GM19452 (cell line): ENCODE measurements around the gene OR6C70.
"Not testable (repeated sequence)": the region's sequence is repeated elsewhere in the genome, so short reads cannot be mapped to it uniquely, and the experiment has no call there.

Experiments
- ATAC-seq: cut with Tn5 transposase; IDR thresholded peaks from one replicate; pipeline ENCODE4 v1.9.1; 2021; ENCODE audit not compliant: unreplicated experiment

Gene OR6C70

GRCh38 chr12:55470088-55470829, at the start of gene OR6C70:
TSS of gene OR6C70 (minus strand) at chr12:55470138. CDS start at chr12:55470138, 0 bp downstream.
- no peak for ATAC-seq

GRCh38 chr12:55516391-55516790, 46.5 kb upstream of the OR6C70 start:
- no peak for ATAC-seq

- no peak for ATAC-seq
Observed at GRCh38 chr12:55515696-55516095, 45.8 kb upstream of the OR6C70 start.

GRCh38 chr12:55501601-55502000, 31.7 kb upstream of the OR6C70 start:
- no peak for ATAC-seq

- no peak for ATAC-seq
Observed at GRCh38 chr12:55499810-55500252, 29.9 kb upstream of the OR6C70 start.

GRCh38 chr12:55499231-55499630, 29.3 kb upstream of the OR6C70 start:
- no peak for ATAC-seq

- no peak for ATAC-seq
Observed at GRCh38 chr12:55495490-55495889, 25.6 kb upstream of the OR6C70 start.

- no peak for ATAC-seq
Observed at GRCh38 chr12:55492078-55492477, 22.1 kb upstream of the OR6C70 start, which contains the start of gene OR6C68. TSS of gene OR6C68 (plus strand) at chr12:55492378. CDS start at chr12:55492378, 0 bp downstream.

GRCh38 chr12:55484284-55484683, 14.3 kb upstream of the OR6C70 start:
- ATAC-seq = not testable (repeated sequence)

- not testable (repeated sequence) for ATAC-seq
Observed at GRCh38 chr12:55479136-55479535, 9.2 kb upstream of the OR6C70 start.

- ATAC-seq = no peak
Observed at GRCh38 chr12:55472264-55472663, 2.3 kb upstream of the OR6C70 start.

- no peak for ATAC-seq
Observed at GRCh38 chr12:55469291-55469690, 647 bp downstream of the OR6C70 start.

GRCh38 chr12:55467836-55468235, 2.1 kb downstream of the OR6C70 start:
- ATAC-seq = no peak

- not testable (repeated sequence) for ATAC-seq
Observed at GRCh38 chr12:55464926-55465325, 5.0 kb downstream of the OR6C70 start.

- ATAC-seq = no peak
Observed at GRCh38 chr12:55448825-55449224, 21.1 kb downstream of the OR6C70 start.

GRCh38 chr12:55446326-55446725, 23.6 kb downstream of the OR6C70 start:
- no peak for ATAC-seq

GRCh38 chr12:55445357-55445756, 24.6 kb downstream of the OR6C70 start:
- no peak for ATAC-seq

GRCh38 chr12:55443776-55444175, 26.2 kb downstream of the OR6C70 start, which contains the start of gene OR6C2:
TSS of gene OR6C2 (plus strand) at chr12:55444076. CDS start at chr12:55452214, 8,138 bp downstream.
- ATAC-seq = no peak

GRCh38 chr12:55441233-55441632, 28.7 kb downstream of the OR6C70 start:
- ATAC-seq = not testable (repeated sequence)

- no peak for ATAC-seq
Observed at GRCh38 chr12:55428331-55429243, 41.4 kb downstream of the OR6C70 start.

GRCh38 chr12:55425954-55426353, 44.0 kb downstream of the OR6C70 start, which contains the start of gene OR6C76:
TSS of gene OR6C76 (plus strand) at chr12:55426254. CDS start at chr12:55426254, 0 bp downstream.
- ATAC-seq = no peak
